Activated T-cell treated with anti-CD3 and anti-CD28 coated beads for 4 hours (primary cell): ENCODE data around the gene GNB1L.

ENCODE experiments used
- DNase-seq: peaks from one replicate; pipeline ENCODE4 v3.0.0-alpha.2; 2020

The GNB1L gene

DNA sequence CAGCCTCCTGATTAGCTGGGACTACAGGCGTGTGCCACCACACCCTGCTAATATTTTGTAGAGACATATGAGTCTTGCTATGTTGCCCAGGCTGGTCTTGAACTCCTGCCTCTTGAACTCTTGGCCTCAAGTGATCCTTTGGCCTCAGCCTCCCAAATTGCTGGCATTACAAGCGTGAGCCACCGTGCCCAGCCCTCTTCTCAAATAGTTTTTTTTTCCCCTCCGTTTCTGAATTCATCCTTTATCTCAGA, 82.3 kb downstream of the GNB1L start:
- DNase-seq: no peak

- no peak for DNase-seq
Measured at GRCh38 chr22:19770349-19771220, 84.1 kb downstream of the GNB1L start.

GRCh38 chr22:19769393-19769715, 85.3 kb downstream of the GNB1L start:
- DNase-seq: no peak

DNA sequence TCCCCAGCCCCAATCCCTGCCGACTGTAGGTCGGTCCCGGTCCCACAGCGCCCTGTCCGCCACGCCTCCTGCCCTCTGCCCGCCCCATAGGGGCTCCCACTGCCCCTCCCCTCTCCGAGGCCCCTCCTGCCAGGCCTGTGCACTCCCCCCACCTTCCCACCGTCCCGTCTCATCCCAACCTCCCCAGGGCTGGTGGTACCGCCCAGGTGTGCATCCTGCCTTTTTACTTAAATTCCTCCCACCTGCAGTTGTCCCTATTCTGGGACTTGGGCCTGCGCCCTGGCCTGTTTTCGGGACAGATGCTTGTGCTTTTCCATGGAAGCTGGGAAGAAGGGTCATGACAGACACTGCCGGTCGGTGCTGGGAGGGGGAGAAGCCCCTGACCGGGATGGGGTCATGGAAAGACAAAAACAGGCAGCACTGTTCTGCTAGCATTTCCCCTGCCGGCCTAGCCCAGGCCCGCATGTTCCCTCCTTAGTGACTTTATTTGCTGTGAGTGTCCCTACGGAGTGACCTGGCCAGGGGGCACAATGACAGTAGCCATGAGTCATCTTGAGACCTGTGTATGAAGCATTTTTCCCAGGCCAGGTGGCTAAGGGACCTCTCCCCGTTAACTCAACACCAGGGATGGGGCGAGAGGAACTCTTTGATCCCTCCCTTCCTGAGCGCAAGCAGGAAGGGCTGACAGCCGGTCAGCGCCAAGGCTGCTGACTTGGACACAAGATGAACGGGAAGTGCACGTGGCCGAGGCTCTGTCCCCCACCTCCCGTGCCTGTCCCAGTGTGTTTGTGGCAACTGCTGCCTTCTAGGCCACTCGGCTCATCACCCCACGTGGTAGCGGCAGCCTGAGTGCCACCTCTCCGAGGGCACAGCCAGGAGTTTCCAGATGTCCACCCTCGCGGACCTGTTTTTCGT, 87.0 kb downstream of the GNB1L start:
- DNase-seq: no peak

- DNase-seq: peak; percentile 27
Measured at GRCh38 chr22:19766511-19767426, 87.9 kb downstream of the GNB1L start.

DNA sequence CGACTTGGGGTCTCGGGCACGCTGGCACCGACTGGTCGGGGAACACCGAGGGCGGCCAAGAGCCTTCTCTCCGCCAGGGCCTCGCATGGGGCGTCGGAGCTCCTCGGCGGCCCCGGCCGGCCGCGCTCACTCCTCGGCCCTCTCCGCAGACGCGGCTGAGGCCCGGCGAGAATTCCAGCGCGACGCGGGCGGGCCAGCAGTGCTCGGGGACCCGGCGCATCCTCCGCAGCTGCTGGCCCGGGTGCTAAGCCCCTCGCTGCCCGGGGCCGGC, 88.5 kb downstream of the GNB1L start:
- DNase-seq: no peak

DNA sequence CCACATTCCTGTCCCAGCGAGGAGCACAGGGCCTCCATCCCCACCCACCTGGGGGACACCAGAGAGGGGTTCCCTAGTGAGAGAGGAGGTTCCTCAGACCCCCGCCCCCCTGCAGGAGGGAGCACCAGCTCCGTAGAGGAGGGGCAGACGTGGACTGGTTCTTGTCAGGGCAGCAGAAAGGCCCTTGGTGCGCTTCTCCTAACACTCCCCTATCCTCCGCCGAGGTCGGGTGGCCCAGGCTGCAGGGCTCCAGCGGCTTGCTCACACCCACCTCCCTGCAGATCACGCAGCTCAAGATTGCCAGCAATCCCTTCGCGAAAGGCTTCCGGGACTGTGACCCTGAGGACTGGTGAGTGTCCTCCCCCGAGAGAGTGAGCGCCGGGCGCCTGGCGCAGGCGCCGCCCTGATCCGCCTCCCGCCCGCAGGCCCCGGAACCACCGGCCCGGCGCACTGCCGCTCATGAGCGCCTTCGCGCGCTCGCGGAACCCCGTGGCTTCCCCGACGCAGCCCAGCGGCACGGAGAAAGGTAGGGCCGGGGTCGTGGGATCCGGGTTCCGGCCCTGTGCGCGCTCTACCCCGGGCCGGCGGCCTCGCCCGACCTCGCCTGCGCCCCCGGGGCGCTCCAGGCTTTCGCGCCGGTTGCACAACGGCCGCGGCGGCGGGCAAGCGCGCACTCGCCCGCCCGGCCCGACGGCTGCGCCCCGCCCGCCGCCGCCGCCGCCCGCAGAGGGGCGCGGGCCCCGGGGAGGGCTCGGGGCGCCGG, 89.0 kb downstream of the GNB1L start:
- DNase-seq: no peak

DNA sequence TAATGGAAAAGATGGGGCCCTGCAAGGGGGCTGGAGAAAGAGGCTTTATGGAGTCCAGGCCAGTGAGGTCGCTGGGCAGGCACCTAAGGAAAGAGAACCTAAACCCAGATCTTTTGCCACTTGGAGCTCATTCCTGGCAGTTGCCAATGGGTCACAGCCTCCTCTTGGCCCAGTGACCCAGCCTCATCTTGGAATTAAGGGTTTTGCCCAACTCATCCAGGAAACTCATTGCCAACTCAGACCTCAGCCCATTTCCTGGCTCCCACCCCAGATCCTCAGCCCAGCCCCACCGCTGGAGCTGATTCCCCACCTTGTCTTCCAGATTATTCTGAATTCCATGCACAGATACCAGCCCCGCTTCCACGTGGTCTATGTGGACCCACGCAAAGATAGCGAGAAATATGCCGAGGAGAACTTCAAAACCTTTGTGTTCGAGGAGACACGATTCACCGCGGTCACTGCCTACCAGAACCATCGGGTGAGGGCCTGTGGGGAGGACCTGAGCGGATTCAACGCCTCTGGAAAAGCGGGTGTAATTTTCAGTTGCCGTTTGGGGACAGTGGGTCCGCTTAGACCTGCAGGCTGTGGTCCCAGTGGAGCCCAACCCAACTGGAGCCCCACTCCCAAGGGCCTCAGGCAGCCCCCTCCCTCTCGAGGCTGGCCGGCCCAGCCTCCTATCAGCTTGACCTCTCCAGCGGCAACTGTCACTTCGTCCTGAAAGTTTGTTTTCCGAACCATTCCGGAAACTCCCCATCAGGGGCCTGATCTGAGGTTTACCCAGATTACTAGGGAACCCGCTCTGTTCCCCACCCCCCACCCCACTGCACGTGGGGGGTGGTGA, 89.8 kb downstream of the GNB1L start:
- DNase-seq: no peak

DNA sequence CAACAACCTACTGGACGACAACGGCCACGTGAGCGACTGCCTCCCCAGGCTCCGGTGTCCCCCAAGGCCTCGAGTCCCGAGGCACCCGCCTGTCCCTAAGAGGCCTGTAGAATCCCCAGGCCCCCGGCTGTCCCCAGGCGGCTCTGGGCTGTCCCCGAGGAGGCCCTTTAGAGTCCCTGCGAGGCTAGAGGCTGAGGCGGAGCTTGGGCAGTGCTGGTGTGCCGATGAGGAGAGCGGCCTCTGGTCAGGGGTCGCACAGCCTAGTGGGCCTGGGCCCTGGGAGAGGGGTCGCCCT, 90.4 kb downstream of the GNB1L start:
- no peak for DNase-seq

DNA sequence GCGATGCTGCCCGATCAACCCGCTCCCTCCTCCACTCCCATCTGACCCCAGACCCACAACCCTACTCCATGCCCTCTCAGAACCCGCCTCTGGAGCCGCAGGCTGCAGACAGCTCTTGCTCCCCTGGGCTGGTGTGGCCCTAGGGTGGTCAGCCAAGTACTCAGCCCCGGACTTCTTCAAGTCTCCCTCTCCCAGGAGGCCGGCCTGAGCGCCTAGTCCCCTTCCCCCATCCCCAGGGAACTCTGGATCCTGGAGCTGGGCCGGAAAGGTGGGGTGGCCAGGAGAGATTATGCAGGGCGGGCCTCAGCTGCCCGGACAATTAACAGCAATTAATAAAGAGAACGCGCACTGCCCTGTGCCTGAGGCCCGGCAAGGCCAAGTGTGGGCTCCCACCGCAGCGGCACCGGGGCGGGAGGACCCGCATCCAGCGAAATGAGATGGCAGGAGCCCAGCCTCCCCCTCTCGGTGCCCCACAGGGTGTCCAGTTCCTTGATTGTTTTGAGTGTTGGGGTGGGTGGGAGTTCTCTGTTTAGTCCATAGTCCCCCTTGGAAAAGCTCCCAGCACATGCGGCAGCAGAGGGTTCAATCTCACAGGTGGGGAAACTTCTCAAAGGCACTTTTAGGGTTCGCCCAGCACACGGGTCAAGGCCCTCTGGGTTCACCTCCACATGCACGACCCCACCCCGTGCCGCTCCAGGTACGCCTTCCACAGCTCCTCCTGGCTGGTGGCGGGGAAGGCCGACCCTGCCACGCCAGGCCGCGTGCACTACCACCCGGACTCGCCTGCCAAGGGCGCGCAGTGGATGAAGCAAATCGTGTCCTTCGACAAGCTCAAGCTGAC, 91.0 kb downstream of the GNB1L start:
- DNase-seq: no peak

DNA sequence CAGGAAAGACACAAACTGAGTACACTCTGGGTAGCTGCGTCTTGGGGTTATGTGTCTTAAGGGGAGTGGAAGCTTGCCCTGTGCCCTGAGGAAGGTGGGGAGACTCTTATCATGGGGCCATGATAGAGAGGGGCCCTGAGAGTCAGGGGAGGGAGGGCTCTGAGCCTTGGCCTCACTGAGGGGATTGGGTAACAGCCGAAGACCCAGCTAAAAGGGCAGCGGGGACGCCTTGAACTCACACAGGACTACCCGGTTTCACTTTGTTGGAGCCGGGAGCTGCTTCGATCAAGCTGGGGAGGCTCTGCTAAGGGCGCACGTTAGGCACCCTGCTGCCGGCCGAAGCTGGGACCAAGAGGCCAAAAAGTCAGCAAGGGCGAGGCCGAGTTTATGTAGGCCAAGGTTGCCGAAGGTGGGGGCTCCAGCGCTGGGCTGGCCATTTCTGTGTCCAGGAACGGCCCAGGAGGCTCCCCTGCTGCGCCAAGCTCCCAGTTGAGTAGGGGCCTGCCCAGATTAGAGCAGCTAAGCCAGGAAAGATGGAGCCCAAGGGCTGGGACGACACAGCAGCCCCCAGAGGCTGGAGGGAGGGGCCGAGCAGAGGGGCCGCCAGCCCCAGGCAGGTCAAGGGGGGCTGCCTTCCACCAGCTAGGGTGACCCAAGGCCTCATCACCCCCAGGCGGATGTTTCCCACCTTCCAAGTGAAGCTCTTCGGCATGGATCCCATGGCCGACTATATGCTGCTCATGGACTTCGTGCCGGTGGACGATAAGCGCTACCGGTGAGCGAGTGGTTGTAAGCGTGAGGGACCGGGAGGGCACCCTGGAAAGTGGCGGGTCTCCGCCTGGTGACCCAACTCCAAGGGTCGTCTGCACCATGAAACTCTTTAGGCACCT, 91.9 kb downstream of the GNB1L start:
- DNase-seq: no peak

- no peak for DNase-seq
Measured at GRCh38 chr22:19761725-19762567, 92.7 kb downstream of the GNB1L start.

GRCh38 chr22:19760951-19761724, 93.5 kb downstream of the GNB1L start:
- no peak for DNase-seq

DNA sequence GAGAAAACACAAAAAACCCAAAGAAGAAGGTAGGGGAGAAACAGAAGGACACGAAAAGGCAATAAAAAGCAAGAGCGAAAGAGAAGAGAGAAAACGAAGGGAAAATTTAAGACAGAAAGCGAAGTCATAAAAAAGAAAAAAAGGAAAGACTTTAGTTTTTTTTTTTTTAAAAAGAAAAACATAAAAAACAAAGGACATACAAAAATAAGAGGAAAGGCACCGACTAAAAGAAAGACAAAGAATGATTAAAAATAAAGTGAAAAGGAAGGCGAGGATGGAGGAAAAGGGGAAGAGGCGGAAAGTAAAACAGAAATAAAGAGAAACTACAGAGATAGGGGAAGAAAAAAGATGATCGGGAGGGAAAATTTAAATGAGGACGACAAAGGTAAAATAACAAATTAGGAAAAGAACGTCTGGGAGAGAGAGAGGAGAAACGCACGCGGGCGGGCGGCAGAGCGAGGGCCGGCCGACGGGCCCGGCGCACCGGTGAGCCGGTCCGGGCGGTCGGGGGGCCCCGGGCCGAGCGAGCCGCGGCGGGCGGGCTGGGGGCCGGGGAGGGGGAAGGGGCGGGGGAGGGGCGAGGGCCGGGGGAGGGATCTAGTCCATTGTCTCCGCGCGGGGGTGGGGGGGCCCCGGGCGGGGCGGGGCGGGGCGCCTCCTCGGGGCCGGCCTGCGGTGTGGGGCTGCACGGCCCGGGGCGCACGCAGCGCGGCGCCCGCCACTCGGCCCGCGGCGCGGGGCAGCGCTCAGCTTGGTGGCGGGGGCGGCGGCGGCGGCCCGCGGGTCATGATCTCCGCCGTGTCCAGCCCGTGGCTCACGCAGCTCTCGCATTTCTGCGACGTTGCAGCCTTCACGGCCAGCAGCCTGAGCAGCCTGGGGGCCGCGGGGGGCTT, 94.4 kb downstream of the GNB1L start, which contains the start of gene TBX1:
Gene TBX1 (plus strand): TSS at position 721 of the 893 bp plus-strand sequence. CDS start 66 bp downstream, at position 787.
- DNase-seq: no peak

- no peak for DNase-seq
Measured at GRCh38 chr22:19759427-19760057, 95.1 kb downstream of the GNB1L start.

GRCh38 chr22:19758896-19759426, 95.7 kb downstream of the GNB1L start:
- DNase-seq: no peak
